T follicular helper cell (primary cell): ENCODE measurements around the gene IGFL2.
"Not testable (repeated sequence)": the region's sequence is repeated elsewhere in the genome, so short reads cannot be mapped to it uniquely, and the experiment has no call there.

Source experiments
- DNase-seq: peaks from one replicate; pipeline ENCODE4 v3.0.0-alpha.2; 2020; ENCODE audit warnings: low read depth

Gene IGFL2

DNA sequence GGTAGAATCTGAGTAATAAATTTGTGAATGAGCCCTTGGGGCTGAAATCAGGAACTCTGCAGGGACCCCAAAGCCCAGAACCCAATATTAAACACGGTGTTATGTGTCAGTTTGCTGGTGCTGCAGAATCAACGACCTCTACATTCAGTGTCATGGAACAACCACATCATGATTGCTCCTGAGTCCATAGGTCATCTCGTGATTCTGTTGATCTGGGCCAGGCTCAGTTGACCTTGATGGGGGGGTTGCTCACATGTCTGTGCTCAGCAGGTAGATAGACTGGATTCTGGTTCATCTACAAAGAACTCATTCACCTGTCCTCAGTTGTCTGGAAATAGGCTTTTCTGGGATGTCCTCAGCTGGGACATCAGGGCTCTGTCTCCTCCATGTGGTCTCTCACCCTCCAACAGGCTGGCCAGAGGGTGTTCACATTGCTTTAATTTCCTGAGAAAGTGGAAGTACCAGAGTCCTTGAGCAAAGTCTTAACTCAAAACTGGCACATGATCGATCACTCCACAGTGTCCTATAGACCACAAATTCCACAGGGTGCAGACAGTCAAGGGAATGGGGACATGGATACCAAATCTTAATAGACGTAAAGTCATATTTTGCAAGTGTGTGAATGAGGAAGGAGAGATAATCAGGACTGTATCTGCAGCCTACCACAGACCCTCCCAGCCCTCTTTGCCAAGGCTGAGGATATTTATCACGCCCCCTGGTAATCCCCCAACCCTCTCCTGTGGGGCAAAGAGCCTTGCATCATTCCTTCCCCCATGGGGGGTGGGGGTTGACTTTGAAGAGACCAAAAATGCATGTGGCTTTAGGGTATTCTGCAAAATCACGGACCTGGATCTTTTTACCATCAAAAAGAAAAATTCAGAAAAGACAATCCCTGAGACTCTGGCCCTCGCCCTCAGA is 42.2 kb downstream of the IGFL2 start:
- DNase-seq: no peak

DNA sequence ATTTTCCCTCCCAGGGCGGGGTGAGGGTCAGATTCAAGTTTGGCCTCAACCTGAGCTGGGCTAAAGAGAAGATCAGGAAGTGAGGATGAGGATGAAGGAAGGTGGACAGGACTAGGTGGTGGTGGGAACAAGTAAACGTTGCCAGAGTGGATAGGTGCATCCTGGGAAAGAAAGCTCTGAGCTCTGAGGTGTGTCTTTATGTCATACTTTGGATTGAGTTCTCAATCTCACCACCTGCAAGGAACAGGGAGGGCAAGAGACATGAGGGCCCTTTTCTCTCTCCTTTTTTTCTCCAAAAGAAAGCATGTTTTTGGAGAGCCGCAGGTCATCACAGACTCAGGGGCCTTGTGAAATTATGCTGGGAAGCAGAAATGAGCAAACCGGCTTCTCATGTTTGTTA is 43.3 kb downstream of the IGFL2 start:
- DNase-seq: no peak

DNA sequence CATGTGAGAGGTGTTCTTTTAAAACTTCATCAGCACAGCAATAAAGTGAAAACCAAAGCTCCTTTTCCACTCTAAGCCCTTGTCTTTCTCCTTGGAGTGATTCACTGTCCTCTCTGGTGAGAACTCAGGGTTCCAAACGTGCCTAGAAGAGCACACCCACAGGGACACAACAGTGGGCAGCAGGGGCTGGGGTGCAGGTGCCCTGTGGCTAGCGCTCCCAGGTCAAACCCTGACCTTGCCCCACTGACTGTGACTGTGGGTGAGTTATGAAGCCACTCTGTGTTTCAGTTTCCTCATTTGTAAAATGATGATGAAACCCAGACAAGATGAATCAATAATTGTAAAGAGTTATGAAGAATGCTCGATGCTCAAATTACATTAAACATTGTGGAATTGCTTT is 43.9 kb downstream of the IGFL2 start:
- no peak for DNase-seq

- not testable (repeated sequence) for DNase-seq
Measured at GRCh38 chr19:46192626-46192991, 44.6 kb downstream of the IGFL2 start.

- DNase-seq: no peak
Measured at GRCh38 chr19:46192992-46193650, 45.1 kb downstream of the IGFL2 start.

DNA sequence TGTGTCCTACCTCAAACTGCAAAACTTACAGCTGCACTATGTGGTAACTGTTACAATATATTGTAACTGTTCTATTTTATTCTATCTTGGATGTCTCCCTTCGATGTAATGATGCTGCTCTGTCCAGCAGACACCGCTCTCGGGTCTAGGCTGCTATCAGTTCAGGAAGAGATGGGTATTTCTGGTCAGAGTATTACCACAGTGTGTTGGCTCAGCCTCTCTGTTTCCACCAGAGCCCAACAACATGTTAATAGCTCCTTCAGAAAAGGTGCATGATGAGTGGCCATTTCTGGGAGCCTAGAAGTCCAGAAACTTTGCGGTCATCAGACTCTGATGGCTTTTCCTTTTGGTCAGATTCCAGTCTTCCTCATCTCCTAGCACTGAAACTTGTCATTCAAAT is 45.6 kb downstream of the IGFL2 start:
- DNase-seq: no peak

GRCh38 chr19:46195104-46195503 is 47.1 kb downstream of the IGFL2 start:
- no peak for DNase-seq

- not testable (repeated sequence) for DNase-seq
Measured at GRCh38 chr19:46195919-46196318, 47.9 kb downstream of the IGFL2 start.

DNA sequence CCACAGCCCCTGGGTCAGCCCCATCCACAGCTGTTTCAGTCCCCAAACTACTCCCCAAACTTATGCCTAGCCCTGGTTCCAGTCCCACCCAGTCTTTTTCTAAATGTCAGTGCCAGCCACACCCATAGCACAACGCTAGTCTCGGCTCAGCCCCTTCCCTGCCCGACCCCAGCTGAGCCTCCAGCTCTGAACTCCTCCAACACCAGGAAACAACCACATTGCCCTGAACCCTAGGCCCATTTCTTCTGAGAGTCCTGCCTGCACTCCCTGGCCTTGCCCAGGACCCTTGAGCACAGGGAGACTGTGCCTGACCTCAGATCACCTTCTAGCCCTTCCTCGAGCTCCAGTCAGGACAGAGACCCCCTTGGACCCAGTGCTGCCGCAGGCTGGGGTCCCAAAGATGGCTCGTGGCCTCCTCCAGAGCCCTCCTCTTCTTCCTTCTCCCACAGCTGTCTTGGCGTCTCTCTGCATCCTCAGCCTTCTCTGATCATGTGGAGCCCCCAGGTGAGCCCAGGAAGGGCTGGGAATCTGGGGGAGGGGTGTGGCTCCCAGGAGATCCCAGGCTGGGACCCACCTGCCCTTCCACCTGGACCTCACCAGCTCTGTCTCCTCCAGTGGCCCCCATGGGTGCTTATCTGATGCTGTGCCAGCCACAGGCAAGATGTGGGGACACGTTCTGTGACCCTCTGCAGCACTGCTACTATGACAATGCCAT is 48.5 kb downstream of the IGFL2 start:
- no peak for DNase-seq

DNA sequence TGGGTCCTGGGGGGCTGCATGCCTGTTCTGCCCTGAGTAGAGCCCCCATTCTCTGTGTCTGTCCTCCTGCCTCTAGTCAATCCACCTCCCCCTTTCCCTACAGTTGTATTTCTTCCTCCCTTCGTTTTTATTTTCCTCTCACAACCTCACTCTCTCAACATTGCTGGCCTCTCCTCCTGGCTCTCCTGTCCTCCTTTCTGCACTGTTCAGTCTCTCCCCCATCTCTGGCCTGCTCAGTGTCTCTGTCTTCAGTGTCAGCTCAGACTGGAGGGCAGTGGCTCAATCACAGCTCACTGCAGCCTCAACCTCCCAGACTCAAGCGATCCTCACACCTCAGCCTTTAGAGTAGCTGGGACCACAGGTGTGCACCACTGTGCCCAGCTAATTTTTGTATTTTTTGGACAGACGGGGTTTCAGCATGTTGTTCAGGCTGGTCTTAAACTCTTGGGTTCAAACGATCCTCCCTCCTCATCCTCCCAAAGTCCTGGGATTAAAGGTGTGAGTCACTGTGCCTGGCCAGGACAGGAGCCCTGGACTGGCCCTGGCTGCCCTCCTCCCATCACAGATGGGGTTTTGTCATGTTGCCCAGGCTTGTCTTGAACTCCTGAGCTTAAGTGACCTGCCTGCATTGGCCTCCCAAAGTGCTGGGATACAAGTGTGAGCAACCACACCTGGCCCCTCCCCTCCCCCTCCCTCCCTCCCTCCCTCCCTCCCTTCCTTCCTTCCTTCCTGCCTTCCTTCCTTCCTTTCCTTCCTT is 49.5 kb downstream of the IGFL2 start:
- DNase-seq: no peak

GRCh38 chr19:46198756-46199155 is 50.7 kb downstream of the IGFL2 start:
- DNase-seq: no peak

- DNase-seq: no peak
Measured at GRCh38 chr19:46201454-46202310, 53.6 kb downstream of the IGFL2 start.

GRCh38 chr19:46202426-46202825 is 54.4 kb downstream of the IGFL2 start:
- DNase-seq: no peak

GRCh38 chr19:46202872-46203860 is 55.1 kb downstream of the IGFL2 start:
- DNase-seq: no peak

GRCh38 chr19:46204008-46204407 is 56.0 kb downstream of the IGFL2 start:
- no peak for DNase-seq

DNA sequence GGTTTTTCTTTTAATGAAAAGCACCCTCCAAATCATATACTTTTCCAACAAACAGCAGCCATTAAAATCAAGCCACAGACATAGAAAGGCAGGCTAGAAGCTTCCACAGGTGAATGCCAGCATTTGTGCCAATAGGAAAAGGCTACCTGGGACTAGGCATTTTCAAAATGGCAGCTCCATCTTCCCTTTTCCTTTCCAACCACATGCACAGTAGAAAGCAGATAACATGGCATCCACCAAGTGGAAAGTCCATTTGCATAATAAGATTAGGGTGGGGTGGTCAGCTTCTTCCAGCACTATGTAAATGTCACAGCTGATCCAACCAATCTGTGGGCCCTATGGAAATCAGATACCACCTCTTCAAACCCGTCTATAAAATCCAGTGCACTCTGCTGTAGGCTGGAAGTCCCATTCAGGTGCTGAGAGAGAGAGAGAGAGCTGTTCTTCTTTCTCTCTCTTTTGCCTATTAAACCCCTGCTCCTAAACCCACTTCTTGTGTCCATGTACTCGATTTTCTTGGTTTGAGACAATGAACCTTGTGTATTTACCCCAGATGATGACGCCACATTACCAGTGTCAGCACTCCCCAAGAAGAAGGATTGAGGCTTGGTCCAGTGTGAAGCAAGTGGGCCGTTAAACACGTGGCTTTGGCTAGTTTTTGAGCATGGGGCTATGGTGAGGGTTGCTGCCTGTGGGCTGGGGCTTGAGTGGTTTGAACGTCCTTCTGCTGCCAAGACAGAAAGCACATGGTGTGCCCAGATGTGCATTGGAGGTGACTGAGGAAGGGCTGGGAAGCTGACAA is 57.3 kb downstream of the IGFL2 start:
- DNase-seq: no peak

GRCh38 chr19:46206176-46206575 is 58.1 kb downstream of the IGFL2 start:
- DNase-seq: no peak

- no peak for DNase-seq
Measured at GRCh38 chr19:46206682-46207081, 58.6 kb downstream of the IGFL2 start.

DNA sequence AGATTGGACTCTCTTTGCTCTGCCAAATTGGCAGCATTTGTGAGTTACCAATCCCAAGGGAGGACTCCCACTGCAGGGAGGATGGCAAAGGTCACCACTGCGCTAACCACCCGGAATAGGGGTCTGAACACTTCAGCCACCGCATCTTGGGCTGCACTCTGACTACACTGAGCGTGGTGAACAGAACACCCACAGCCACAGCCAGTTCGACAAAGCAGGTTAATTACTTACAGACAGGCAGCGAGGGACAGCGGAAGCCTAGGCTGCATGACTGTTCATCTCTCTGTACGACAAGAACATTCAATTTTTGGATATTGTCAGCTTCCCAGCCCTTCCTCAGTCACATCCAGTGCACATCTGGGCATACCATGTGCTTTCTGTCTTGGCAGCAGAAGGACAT is 59.8 kb downstream of the IGFL2 start:
- not testable (repeated sequence) for DNase-seq
